Suprapubic skin (tissue), 4 donors: ENCODE results near the gene ABLIM2.

Experiments
- CTCF ChIP-seq, 2 donors: fragments of 200-600 bp in 1 of 2; fragments of 450-650 bp in 1 of 2; sonication (generic) in 1 of 2; IDR thresholded peaks; one replicate each; pipeline ENCODE4 v1.5.1; 2016 to 2019; ENCODE audit warnings: antibody characterized with exemption in 2 of 2, mild to moderate bottlenecking in 1 of 2, moderate library complexity in 1 of 2
- POLR2A ChIP-seq, 2 donors: fragments of 450-650 bp; IDR thresholded peaks; one replicate each; pipeline ENCODE4 v1.6.1; 2017; ENCODE audit warnings: antibody characterized with exemption in 2 of 2, mild to moderate bottlenecking in 2 of 2, moderate library complexity in 2 of 2
- POLR2AphosphoS5 ChIP-seq, 3 donors: sonication (generic); formaldehyde crosslinking; IDR thresholded peaks; one replicate each; pipeline ENCODE4 v1.6.1; 2017; ENCODE audit warnings: antibody characterized with exemption in 3 of 3

DNA sequence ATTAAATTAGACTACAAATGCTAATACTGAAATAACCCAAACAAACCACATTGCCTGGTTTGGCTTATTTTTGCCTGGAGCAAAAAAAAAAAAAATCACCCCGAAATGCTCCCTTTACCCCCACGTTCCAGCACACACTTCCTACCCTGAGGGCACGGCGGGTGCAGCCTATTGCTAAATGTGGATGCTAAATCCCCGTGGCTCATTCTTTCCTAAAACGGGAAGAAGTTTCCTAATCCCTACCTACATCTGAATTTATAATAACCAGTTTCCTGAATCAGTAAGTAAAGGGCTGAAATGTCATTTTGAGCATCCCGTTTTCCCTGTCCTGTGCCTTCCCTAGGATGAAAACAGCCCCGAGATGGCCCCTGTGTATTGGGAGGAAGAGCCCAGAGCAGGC, 97.0 kb downstream of the ABLIM2 start:
- TF ChIP-seq POLR2AphosphoS5 (IDR thresholded peaks at IDR 0.05) (no peak), CTCF (IDR thresholded peaks at IDR 0.05) (no peak), POLR2A (IDR thresholded peaks at IDR 0.05) (no peak)
